Renal cortex interstitium (tissue), 11 donors: ENCODE results near the gene TNFAIP3. TPM values are rescaled to one million over a fixed set of nuclear protein-coding genes. Genes with fewer than 3 reads are reported as not detected.

Experiments
- DNase-seq, 11 donors: peaks; one replicate each; pipeline ENCODE4 v3.0.0-alpha.2; 2013; ENCODE audit warnings: low read depth in 9 of 11, low spot score in 4 of 11; ENCODE audit errors: extremely low read depth in 1 of 11
- polyA plus RNA-seq, 3 donors: library from polyadenylated mRNA; unstranded; fragments of 120-200 nt; gene quantifications; one replicate each; pipeline ENCODE4 v1.2.1, GENCODE V29; 2013; ENCODE audit not compliant: insufficient read length in 3 of 3

TNFAIP3 gene
- polyA plus RNA-seq, 3 donors = 7.7 to 11.3 (median 7.9) TPM

DNA sequence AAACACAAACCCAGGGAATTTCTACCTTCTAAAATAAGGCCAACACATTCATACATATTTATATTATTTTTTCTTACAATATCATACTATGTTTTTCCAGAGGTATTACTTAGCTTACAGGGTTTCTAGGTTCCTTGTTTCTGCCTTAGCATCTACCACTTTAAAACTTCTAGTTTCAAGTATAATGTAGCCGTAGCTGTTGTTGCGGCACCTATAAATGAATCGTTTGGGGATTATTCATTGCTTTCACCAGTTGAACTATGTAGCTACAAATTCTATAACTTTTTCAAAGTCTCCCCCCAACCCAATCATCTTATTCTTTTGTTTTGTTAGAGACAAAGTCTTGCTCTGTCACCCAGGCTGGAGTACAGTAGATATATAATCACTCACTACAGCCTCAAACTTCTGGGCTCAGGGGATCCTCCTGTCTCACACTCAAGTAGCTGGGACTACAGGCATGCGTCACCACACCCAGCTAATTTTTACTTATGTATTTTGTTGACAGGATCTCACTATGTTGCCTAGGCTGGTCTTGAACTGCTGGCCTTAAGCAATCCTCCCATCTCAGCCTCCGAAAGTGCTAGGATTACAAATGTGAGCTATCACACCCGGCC, 43.9 kb downstream of the TNFAIP3 start:
- DNase-seq = no peak

- no peak for DNase-seq
Measured at GRCh38 chr6:137911675-137912191, 44.7 kb downstream of the TNFAIP3 start.

DNA sequence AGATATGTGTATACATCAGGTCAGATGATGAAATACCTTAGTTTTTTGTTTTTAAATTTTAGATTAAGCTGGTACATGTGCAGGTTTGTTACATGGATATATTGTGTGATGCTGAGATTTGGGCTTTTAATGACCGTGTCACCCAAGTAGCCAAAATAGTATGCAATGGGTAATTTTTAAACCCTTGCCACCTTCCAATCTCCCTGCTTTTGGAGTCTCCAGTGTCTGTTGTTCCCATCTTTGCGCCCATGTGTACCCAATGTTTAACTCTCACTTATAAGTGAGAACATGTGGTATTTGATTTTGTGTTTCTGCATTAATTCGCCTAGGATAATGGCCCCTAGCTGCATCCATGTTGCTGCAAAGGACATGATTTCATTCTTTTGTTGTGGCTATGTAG, 45.8 kb downstream of the TNFAIP3 start:
- no peak for DNase-seq

DNA sequence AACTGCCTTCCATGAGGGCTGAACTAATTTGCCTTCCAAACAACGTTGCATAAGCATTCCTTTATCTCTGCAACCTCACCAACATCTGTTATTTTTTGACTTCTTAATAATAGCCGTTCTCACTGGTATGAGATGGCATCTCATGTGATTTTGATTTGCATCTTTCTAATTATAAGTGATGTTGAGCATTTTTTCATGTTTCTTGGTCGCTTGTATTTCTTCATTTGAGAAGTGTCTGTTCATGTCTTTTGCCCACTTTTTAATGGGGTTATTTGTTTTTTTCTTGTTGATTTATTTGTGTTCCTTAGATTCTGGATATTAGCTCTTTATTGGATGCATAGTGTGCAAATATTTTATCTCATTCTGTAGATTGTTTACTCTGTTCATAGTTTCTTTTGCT, 46.4 kb downstream of the TNFAIP3 start:
- no peak for DNase-seq

DNA sequence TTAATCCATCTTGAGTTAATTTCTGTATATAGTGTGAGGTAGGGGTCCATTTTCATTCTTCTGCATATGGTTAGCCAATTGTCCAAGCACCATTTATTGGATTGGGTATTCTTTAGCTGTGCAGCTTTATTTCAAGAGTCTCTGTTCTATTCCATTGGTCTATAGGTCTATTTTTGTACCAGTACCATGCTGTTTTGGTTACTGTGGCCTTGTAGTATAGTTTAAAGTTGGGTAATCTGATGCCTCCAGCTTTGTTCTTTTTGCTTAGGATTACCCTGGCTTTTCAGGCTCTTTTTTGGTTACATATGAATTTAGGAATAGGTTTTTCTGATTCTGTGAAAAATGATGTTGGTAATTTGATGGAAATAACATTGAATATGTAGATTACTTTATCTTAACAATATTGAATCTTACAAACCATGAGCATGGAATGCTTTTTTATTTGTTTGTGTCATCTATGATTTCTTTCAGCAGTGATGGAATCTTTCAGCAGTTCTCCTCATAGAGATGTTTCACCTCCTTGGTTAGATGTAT, 47.0 kb downstream of the TNFAIP3 start:
- no peak for DNase-seq

DNA sequence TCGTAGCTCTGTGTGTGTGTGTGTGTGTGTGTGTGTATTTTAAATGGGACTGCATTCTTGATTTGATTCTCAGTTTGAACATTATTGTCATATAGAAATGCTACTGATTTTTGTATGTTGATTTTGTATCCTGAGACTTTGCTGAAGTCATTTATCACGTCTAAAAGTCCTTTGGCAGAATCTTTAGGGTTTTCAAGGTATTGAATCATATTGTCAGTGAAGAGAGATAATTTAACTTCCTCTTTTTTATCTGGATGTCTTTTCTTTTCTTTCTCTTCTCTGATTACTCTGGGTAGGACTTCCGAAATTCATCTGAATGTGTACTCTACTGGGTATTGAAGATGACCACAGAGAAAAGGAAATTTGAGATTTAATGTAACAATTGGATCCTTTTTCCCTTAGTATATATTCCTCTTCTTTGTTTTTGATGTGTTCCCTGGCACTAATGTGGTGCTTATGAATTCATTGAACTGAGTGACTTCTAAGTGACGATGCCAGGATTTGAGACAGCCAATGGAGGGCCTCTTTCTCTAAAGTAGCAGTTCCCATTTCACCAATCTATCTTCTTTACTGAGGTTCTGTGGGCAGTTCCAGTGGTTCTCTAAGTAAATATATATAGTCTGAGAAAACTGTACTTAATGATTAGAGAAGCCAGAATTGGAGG, 47.6 kb downstream of the TNFAIP3 start:
- DNase-seq = no peak

- no peak for DNase-seq
Measured at GRCh38 chr6:137915790-137916189, 48.7 kb downstream of the TNFAIP3 start.

DNA sequence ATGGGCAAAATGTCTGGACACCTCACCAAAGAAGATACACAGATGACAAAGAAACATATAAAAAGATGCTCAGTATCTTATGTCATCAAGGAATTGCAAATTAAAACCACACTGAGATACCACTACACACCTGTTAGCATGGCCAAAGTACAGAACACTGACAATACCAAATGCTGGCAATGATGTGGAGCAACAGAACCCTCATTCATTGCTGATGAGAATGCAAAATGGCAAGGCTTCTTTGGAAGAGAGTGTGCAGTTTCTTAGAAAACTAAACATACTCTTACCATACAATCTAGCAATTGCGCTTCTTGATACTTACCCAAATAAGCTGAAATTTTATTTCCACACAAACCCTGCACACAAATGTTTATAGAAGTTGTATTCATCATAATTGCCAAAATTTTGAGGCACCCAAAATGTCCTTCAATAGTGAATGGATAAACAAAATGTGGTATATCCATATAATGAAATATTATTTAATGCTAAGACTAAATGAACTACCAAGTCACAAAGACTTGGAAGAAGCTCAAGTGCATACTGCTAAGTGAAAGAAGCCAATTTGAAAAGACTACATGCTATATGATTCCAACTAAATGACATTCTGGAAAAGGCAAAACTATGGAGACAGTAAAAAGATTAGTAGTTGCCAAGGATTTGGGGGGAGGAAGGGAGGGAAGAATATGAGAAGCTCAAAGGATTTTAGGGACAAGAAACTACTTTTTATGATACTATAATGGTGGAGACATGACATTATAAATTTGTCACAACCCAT, 50.7 kb downstream of the TNFAIP3 start:
- no peak for DNase-seq

- no peak for DNase-seq
Measured at GRCh38 chr6:137919502-137919823, 52.4 kb downstream of the TNFAIP3 start.

- DNase-seq = no peak
Measured at GRCh38 chr6:137919837-137920730, 53.0 kb downstream of the TNFAIP3 start.

GRCh38 chr6:137921823-137922222, 54.8 kb downstream of the TNFAIP3 start:
- DNase-seq = no peak

DNA sequence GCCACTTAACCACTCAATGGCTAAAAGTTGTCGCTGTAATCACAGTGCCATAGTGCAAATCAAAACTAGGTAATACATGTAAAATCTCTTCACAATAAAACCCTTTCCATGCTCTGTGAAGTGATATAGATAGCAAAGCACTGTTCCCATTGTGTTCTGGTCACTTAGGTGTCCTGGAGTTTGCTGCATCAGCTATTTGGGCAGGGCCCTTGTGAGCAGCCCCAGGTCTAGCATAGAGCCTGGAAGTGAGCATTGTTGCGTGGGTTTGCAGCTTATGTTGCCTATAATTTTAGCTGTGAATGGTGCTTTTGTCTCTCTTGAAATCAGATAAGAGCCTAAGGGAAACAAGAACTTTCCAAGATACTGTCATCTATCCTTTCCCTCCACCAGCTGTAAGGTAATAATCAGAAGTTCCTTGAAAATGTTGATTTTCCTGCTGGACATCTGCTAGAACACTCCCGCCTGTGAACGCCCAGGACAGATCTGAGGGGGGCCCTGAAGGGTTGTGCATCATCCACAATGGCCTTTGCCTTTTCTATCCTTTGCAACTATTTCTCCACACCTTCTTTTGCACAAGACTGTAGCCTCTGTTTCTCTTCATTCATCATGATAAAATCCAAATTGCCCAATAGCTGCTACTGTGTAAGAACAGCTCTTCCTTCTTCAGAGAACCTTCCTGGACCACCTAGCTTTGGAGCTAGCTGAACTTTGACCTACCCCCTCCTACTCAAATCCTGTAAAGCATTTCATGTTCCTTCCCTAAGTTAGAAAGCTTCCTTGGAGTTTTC, 57.0 kb downstream of the TNFAIP3 start:
- no peak for DNase-seq

DNA sequence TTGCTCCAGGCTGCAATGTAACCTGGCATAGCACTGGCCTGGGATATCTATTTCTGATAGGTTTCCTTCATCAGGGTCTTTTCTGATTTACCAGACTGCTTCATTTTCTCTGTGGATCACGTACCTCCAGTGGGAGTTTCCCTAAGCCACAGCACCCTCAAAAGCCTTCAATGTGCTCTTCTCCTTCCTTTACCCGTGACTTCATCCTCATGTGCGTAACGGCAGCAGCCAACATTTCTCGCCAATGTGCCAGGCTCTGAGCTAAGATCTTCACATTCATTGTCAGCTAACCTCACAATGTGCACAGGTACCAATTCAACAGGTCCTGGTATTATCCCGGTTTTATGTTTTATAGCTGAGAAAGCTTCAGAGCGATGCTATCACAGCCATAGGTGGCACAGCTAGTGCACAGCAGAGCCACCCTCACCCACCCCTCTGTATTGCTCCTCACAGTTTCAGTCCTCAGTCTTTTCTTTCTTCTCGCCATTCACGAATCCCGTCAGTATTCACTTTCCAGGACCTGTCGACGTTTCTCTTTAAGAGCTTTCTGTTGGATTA, 58.2 kb downstream of the TNFAIP3 start:
- DNase-seq = no peak

DNA sequence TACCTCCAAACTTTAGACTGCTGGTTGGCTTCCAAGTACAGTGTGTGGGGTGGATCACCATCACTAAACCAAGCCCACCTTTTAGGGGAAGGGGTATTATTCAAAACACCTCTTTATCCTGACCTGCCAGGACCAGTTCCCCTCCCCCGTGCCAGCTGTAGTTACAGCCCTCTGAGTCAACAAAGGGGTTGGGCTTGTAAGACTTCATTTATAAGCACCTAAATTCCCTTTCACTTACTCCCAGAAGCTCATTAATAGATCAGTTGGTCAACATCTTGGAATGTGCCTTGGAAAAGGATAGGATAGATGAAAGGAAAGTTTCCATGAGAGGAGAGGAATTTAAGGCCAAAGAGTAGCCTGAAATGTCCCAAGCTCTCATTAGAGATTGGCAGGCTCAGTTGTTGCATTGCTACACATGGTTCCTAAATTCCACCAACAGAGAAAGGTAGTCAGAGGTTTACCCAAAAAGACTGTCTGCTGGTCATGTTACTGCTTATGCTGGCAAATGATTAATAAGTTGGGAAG, 59.2 kb downstream of the TNFAIP3 start:
- no peak for DNase-seq

GRCh38 chr6:137926985-137927384, 59.9 kb downstream of the TNFAIP3 start:
- no peak for DNase-seq

DNA sequence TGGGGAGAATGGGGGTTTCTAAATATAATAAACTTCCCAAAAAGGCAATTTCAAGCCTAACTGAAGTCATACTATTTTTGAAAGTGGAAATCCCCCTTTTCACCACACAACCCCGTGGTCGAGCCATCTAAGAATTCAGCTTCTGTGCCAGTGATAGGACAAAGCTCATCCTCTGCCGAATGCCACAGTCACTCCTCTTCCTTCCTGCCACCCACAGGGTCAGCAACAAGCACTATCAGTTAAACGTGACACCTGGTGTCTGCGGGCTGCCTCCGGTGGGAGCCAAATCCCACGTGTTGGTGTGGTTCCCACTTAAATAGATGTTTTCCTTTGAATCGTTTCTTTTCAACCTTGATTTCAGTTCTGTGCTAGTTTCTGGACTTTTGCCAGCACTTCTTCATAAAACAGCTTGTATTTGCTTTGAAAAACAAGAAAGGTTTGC, 60.7 kb downstream of the TNFAIP3 start:
- DNase-seq = no peak

GRCh38 chr6:137928286-137928685, 61.2 kb downstream of the TNFAIP3 start:
- no peak for DNase-seq
